Measurements from ENCODE around the gene RHOT2.

- TF ChIP-seq CTCF (IDR thresholded peaks at IDR 0.05; ENCODE audit: low read depth, low read length) = no peak
- no peak for TF ChIP-seq POLR2A (IDR thresholded peaks at IDR 0.05; ENCODE audit: extremely low read depth, insufficient read length)
Measured at GRCh38 chr16:647173-647902, 20.6 kb upstream of the RHOT2 start.

Measured in NB4 (cell line).